HepG2 (cell line): Measurements from ENCODE around the gene VKORC1. TPM values are rescaled to one million over a fixed set of nuclear protein-coding genes. Genes with fewer than 3 reads are reported as not detected.

Source experiments
- GMEB1 ChIP-seq: sonication (generic); formaldehyde crosslinking; IDR thresholded peaks from 2 replicates; pipeline ENCODE4 v1.5.1; 2020; ENCODE audit warnings: missing genetic modification reagents, mild to moderate bottlenecking, borderline replicate concordance
- HIVEP1 ChIP-seq: sonication (generic); formaldehyde crosslinking; IDR thresholded peaks from 2 replicates; pipeline ENCODE4 v1.4.0; 2020; ENCODE audit warnings: mild to moderate bottlenecking, missing genetic modification reagents
- HNRNPK ChIP-seq: fragments of 200-400 bp; formaldehyde crosslinking; IDR thresholded peaks from 2 replicates; pipeline ENCODE4 v1.6.1; 2018; ENCODE audit warnings: low read length, low read depth, moderate library complexity, mild to moderate bottlenecking; ENCODE audit not compliant: poor library complexity, severe bottlenecking
- HNRNPUL1 ChIP-seq: fragments of 200-400 bp; formaldehyde crosslinking; IDR thresholded peaks from 2 replicates; pipeline ENCODE4 v1.6.1; 2017; ENCODE audit warnings: low read depth, mild to moderate bottlenecking, low read length, moderate library complexity
- IRF1 ChIP-seq: sonication (generic); formaldehyde crosslinking; IDR thresholded peaks from 2 replicates; pipeline ENCODE4 v1.4.0; 2020; ENCODE audit warnings: low read depth, mild to moderate bottlenecking, missing genetic modification reagents
- ISX ChIP-seq: sonication (generic); formaldehyde crosslinking; conservative IDR thresholded peaks from 2 replicates; pipeline ENCODE4 v1.5.0; 2020; ENCODE audit warnings: missing genetic modification reagents
- KAT8 ChIP-seq: IDR thresholded peaks from 2 replicates; pipeline ENCODE4 v1.6.1; 2016; ENCODE audit warnings: missing genetic modification reagents, missing compliant biosample characterization
- RARA ChIP-seq: IDR thresholded peaks from 2 replicates; pipeline ENCODE4 v1.6.1; 2016; ENCODE audit warnings: missing genetic modification reagents, missing compliant biosample characterization
- RCOR2 ChIP-seq: IDR thresholded peaks from 2 replicates; pipeline ENCODE4 v1.6.1; 2016; ENCODE audit warnings: missing biosample characterization, missing genetic modification reagents
- REL ChIP-seq: sonication (generic); formaldehyde crosslinking; conservative IDR thresholded peaks from 2 replicates; pipeline ENCODE4 v1.8.0; 2022; ENCODE audit warnings: mild to moderate bottlenecking, missing genetic modification reagents, moderate library complexity
- REPIN1 ChIP-seq: sonication (generic); formaldehyde crosslinking; IDR thresholded peaks from 2 replicates; pipeline ENCODE4 v1.8.0; 2022; ENCODE audit warnings: missing genetic modification reagents, low read depth, mild to moderate bottlenecking, borderline replicate concordance
- ZBTB49 ChIP-seq: sonication (generic); formaldehyde crosslinking; IDR thresholded peaks from 2 replicates; pipeline ENCODE4 v1.4.0; 2020; ENCODE audit warnings: missing genetic modification reagents, borderline replicate concordance
- ZFP36L1 ChIP-seq: sonication (generic); formaldehyde crosslinking; IDR thresholded peaks from 2 replicates; pipeline ENCODE4 v1.8.0; 2022; ENCODE audit warnings: mild to moderate bottlenecking, missing genetic modification reagents, moderate library complexity
- ZNF367 ChIP-seq: sonication (generic); formaldehyde crosslinking; IDR thresholded peaks from 2 replicates; pipeline ENCODE4 v1.4.0; 2020; ENCODE audit warnings: missing genetic modification reagents, borderline replicate concordance
- ZNF44 ChIP-seq: sonication (generic); formaldehyde crosslinking; IDR thresholded peaks from 2 replicates; pipeline ENCODE4 v1.5.1; 2020; ENCODE audit warnings: mild to moderate bottlenecking, missing genetic modification reagents
- ZNF562 ChIP-seq: sonication (generic); formaldehyde crosslinking; IDR thresholded peaks from 2 replicates; pipeline ENCODE4 v1.8.0; 2022; ENCODE audit warnings: missing genetic modification reagents, borderline replicate concordance
- ZNF790 ChIP-seq: sonication (generic); formaldehyde crosslinking; IDR thresholded peaks from 2 replicates; pipeline ENCODE4 v1.8.0; 2022; ENCODE audit warnings: missing genetic modification reagents, mild to moderate bottlenecking, borderline replicate concordance
- ZSCAN31 ChIP-seq: sonication (generic); formaldehyde crosslinking; IDR thresholded peaks from 2 replicates; pipeline ENCODE4 v1.5.0; 2020; ENCODE audit warnings: low read depth, mild to moderate bottlenecking, missing genetic modification reagents
- polyA plus RNA-seq, 8 experiments: library from polyadenylated mRNA; depleted of rRNA in 3 of 8; stranded (reverse) in 7 of 8; unstranded in 1 of 8; fragments of >200 nt; fragmentation: Illumina TruSeq in 4 of 8; extraction: Trizol in 4 of 8; gene quantifications; 2 replicates each; pipeline versions ENCODE4 v1.2.1 to v1.2.3, GENCODE V29; 2011 to 2016; ENCODE audit warnings: low read depth in 4 of 8, missing spikeins in 1 of 8, mixed read lengths in 1 of 8; ENCODE audit not compliant: insufficient read depth in 1 of 8
- total RNA-seq, 5 experiments: library from RNA; depleted of rRNA; stranded (reverse); fragments of >200 nt; fragmentation: Illumina TruSeq; extraction: Trizol; gene quantifications; 2 replicates each; pipeline ENCODE4 v1.2.3, GENCODE V29; 2016; ENCODE audit warnings: low read depth in 1 of 5
- TF ChIP-seq, protein P1 (sequence below): sonication (generic); formaldehyde crosslinking; IDR thresholded peaks from 2 replicates; pipeline ENCODE4 v1.5.0; 2020; ENCODE audit warnings: mild to moderate bottlenecking, missing genetic modification reagents
- TF ChIP-seq, protein P2 (sequence below): sonication (generic); formaldehyde crosslinking; IDR thresholded peaks from 2 replicates; pipeline ENCODE4 v1.4.0; 2020; ENCODE audit warnings: missing genetic modification reagents, low read depth, mild to moderate bottlenecking, borderline replicate concordance

Gene VKORC1
- total and polyA plus RNA-seq, 2 of the 13 experiments (the other 11 are each of a cell fraction or from before 2014, with no cell fraction given) = 141 to 615 TPM

- TF ChIP-seq, protein P1, sequence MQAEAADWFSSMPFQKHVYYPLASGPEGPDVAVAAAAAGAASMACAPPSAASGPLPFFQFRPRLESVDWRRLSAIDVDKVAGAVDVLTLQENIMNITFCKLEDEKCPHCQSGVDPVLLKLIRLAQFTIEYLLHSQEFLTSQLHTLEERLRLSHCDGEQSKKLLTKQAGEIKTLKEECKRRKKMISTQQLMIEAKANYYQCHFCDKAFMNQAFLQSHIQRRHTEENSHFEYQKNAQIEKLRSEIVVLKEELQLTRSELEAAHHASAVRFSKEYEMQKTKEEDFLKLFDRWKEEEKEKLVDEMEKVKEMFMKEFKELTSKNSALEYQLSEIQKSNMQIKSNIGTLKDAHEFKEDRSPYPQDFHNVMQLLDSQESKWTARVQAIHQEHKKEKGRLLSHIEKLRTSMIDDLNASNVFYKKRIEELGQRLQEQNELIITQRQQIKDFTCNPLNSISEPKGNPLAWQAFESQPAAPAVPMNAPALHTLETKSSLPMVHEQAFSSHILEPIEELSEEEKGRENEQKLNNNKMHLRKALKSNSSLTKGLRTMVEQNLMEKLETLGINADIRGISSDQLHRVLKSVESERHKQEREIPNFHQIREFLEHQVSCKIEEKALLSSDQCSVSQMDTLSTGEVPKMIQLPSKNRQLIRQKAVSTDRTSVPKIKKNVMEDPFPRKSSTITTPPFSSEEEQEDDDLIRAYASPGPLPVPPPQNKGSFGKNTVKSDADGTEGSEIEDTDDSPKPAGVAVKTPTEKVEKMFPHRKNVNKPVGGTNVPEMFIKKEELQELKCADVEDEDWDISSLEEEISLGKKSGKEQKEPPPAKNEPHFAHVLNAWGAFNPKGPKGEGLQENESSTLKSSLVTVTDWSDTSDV (CRISPR knock-in tag) = 0 out of 2 replicates have a peak, but pooled peaks have one; percentile 1
- TF ChIP-seq ISX (CRISPR knock-in tag) = no peak
- no peak for TF ChIP-seq REL (CRISPR knock-in tag)
- no peak for TF ChIP-seq IRF1 (CRISPR knock-in tag)
- no peak for TF ChIP-seq RARA (CRISPR knock-in tag)
- no peak for TF ChIP-seq ZNF44
- TF ChIP-seq KAT8 = no peak
- no peak for TF ChIP-seq RCOR2 (CRISPR knock-in tag)
- no peak for TF ChIP-seq HIVEP1 (CRISPR knock-in tag)
- TF ChIP-seq, protein P2, sequence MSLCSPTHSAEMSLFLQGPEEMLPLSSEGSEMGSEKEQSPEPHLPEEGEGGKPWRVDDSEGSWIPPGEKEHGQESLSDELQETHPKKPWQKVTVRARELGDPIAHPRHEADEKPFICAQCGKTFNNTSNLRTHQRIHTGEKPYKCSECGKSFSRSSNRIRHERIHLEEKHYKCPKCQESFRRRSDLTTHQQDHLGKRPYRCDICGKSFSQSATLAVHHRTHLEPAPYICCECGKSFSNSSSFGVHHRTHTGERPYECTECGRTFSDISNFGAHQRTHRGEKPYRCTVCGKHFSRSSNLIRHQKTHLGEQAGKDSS (CRISPR knock-in tag) = no peak
- TF ChIP-seq ZNF790 (CRISPR knock-in tag) = 0 out of 2 replicates have a peak, but pooled peaks have one; percentile 43
- TF ChIP-seq HNRNPUL1 = no peak
- TF ChIP-seq ZNF562 (CRISPR knock-in tag) = 0 out of 2 replicates have a peak, but pooled peaks have one; percentile 12
- TF ChIP-seq REPIN1 (CRISPR knock-in tag) = peak; percentile 4; the same call in 1 of the 2 replicates
- TF ChIP-seq HNRNPK = no peak
- TF ChIP-seq ZSCAN31 (CRISPR knock-in tag) = no peak
- TF ChIP-seq ZNF367 (CRISPR knock-in tag) = no peak
- no peak for TF ChIP-seq ZBTB49 (CRISPR knock-in tag)
- TF ChIP-seq ZFP36L1 (CRISPR knock-in tag) = peak; percentile 51; the same call in 1 of the 2 replicates
- no peak for TF ChIP-seq GMEB1
Observed at GRCh38 chr16:31118223-31119155, 23.9 kb upstream of the VKORC1 start (continued).
